SU-DHL-6 (cell line): ENCODE results near the gene SALL3.

ENCODE experiments used
- H2AFZ ChIP-seq: fragments of 200-600 bp; sonication (generic); 2 replicates; pipeline ENCODE4 v1.6.1; 2014; ENCODE audit warnings: low read depth, mild to moderate bottlenecking, moderate library complexity, mixed read lengths, antibody characterized with exemption, low read length; ENCODE audit not compliant: severe bottlenecking
- H3F3A ChIP-seq: fragments of 200-600 bp; shearing (Covaris generic); 2 replicates; pipeline ENCODE4 v1.6.0; 2016; ENCODE audit warnings: antibody characterized with exemption, mild to moderate bottlenecking; ENCODE audit not compliant: insufficient read depth
- H3K27ac ChIP-seq: fragments of 200-600 bp; sonication (generic); 2 replicates; pipeline ENCODE4 v1.5.1; 2016; ENCODE audit warnings: low read depth, mild to moderate bottlenecking, low read length, moderate library complexity, mixed read lengths
- H3K27me3 ChIP-seq: fragments of 200-600 bp; sonication (generic), shearing (Covaris generic); 2 replicates; pipeline ENCODE4 v1.6.0; 2014; ENCODE audit warnings: mild to moderate bottlenecking, low read length
- H3K36me3 ChIP-seq: fragments of 200-600 bp; sonication (generic); 2 replicates; pipeline ENCODE4 v1.6.1; 2014; ENCODE audit warnings: mild to moderate bottlenecking, low read length, mixed read lengths
- H3K4me2 ChIP-seq: fragments of 300-600, 200-600 bp; shearing (Covaris generic), sonication (generic); 2 replicates; pipeline ENCODE4 v1.6.0; 2014; ENCODE audit warnings: low read length, low read depth, mild to moderate bottlenecking; ENCODE audit not compliant: poor library complexity, severe bottlenecking
- H3K4me3 ChIP-seq: fragments of 200-600 bp; sonication (generic); 2 replicates; pipeline ENCODE4 v1.5.1; 2014; ENCODE audit warnings: antibody characterized with exemption, low read length, mild to moderate bottlenecking, mixed read lengths; ENCODE audit not compliant: insufficient read depth, poor library complexity, severe bottlenecking
- H3K79me2 ChIP-seq: fragments of 200-600 bp; sonication (generic); 2 replicates; pipeline ENCODE4 v1.6.1; 2014; ENCODE audit warnings: mild to moderate bottlenecking, low read length, moderate library complexity; ENCODE audit not compliant: insufficient read depth
- H3K9ac ChIP-seq: fragments of 200-600 bp; sonication (generic); 2 replicates; pipeline ENCODE4 v1.7.0; 2014; ENCODE audit warnings: mild to moderate bottlenecking, low read length
- H3K9me2 ChIP-seq: fragments of 200-600 bp; sonication (generic); replicated peaks from 2 replicates; pipeline ENCODE4 v1.6.1; 2014; ENCODE audit warnings: low read length; ENCODE audit not compliant: insufficient read depth
- H3K9me3 ChIP-seq: fragments of 200-600 bp; sonication (generic); 2 replicates; pipeline ENCODE4 v1.6.1; 2014; ENCODE audit warnings: low read length, mixed read lengths; ENCODE audit not compliant: insufficient read depth
- H4K20me1 ChIP-seq: fragments of 200-600 bp; sonication (generic); 2 replicates; pipeline ENCODE4 v1.6.1; 2014; ENCODE audit warnings: low read depth, mild to moderate bottlenecking, antibody characterized with exemption, low read length, moderate library complexity, mixed read lengths
- CTCF ChIP-seq: fragments of 200-600 bp; sonication (generic); IDR thresholded peaks from one replicate; pipeline ENCODE4 v1.5.1; 2017; ENCODE audit warnings: antibody characterized with exemption, mild to moderate bottlenecking, low read length, moderate library complexity; ENCODE audit not compliant: insufficient read depth, poor library complexity, severe bottlenecking
- EZH2phosphoT487 ChIP-seq: fragments of 200-600 bp; sonication (generic), shearing (Covaris generic); conservative IDR thresholded peaks from 2 replicates; pipeline ENCODE4 v1.6.1; 2018; ENCODE audit warnings: mild to moderate bottlenecking, antibody characterized with exemption, low read length, moderate library complexity, mixed read lengths

The SALL3 gene

GRCh38 chr18:78972385-78972918 lies 7.2 kb upstream of the SALL3 start:
- Histone ChIP-seq H3K36me3 (no peaks in the 10 kb centered on the region), H3F3A (no peaks in the 10 kb centered on the region), H3K4me3 (no peak overlapping the region), H3K9ac (no peak overlapping the region), H3K9me2 (no peaks in the 10 kb centered on the region), H4K20me1 (no peaks in the 10 kb centered on the region), H3K27ac (no peak overlapping the region), H3K27me3 (no peaks in the 10 kb centered on the region), H3K4me2 (no peak overlapping the region), H3K9me3 (no peaks in the 10 kb centered on the region), H2AFZ (no peak overlapping the region), H3K79me2 (no peaks in the 10 kb centered on the region)
- no peak for TF ChIP-seq EZH2phosphoT487
- TF ChIP-seq CTCF, result no peak

GRCh38 chr18:78972930-78973331 lies 6.7 kb upstream of the SALL3 start:
- Histone ChIP-seq H3K9me3 (no peaks in the 10 kb centered on the region), H3K27me3 (no peaks in the 10 kb centered on the region), H3K36me3 (no peaks in the 10 kb centered on the region), H3K4me3 (no peak overlapping the region), H3K4me2 (no peak overlapping the region), H3F3A (no peaks in the 10 kb centered on the region), H2AFZ (no peak overlapping the region), H4K20me1 (no peaks in the 10 kb centered on the region), H3K9ac (no peak overlapping the region), H3K9me2 (no peaks in the 10 kb centered on the region), H3K79me2 (no peaks in the 10 kb centered on the region), H3K27ac (no peak overlapping the region)
- TF ChIP-seq EZH2phosphoT487, result no peak
- no peak for TF ChIP-seq CTCF

GRCh38 chr18:78973357-78974083 lies 6.1 kb upstream of the SALL3 start:
- Histone ChIP-seq H3K4me2 (no peak overlapping the region), H3K27ac (no peak overlapping the region), H3K27me3 (no peaks in the 10 kb centered on the region), H2AFZ (no peak overlapping the region), H3K9ac (no peak overlapping the region), H3K9me2 (no peaks in the 10 kb centered on the region), H3K36me3 (no peaks in the 10 kb centered on the region), H4K20me1 (no peaks in the 10 kb centered on the region), H3K79me2 (no peaks in the 10 kb centered on the region), H3K9me3 (no peaks in the 10 kb centered on the region), H3K4me3 (no peak overlapping the region), H3F3A (no peaks in the 10 kb centered on the region)
- TF ChIP-seq EZH2phosphoT487, result no peak
- TF ChIP-seq CTCF, result no peak
